ENCODE measurements around the gene FHDC1. TPM values are rescaled to one million over a fixed set of nuclear protein-coding genes. Genes with fewer than 3 reads are reported as not detected.

The FHDC1 gene
- total RNA-seq, 1 donor from 2014 or later: 1.5 TPM

- Mint-ChIP-seq H3K4me3 (ENCODE audit: unreplicated experiment) (no peak overlapping the region), H3K36me3 (ENCODE audit: low read depth, unreplicated experiment) (no peaks in the 10 kb centered on the region), H3K27ac (ENCODE audit: unreplicated experiment) (no peak overlapping the region), H3K27me3 (ENCODE audit: low read depth, unreplicated experiment) (peaks cover 8% of the 10 kb centered on the region), H3K4me1 (ENCODE audit: low read depth, unreplicated experiment) (peaks cover 10% of the 10 kb centered on the region), H3K9me3 (ENCODE audit: unreplicated experiment) (peaks cover 2% of the 10 kb centered on the region)
- no peak for TF ChIP-seq CTCF (IDR thresholded peaks at IDR 0.05; ENCODE audit: insufficient read depth, low read depth, low read length)
- no peak for TF ChIP-seq EZH2 (IDR thresholded peaks at IDR 0.05; ENCODE audit: insufficient read depth, low read length)
- H3K4me1 ChIP-seq (ENCODE audit: insufficient read depth, low read length): no peaks in the 10 kb centered on the region
- DNase-seq (ENCODE audit: low read depth): no peak
- no peak for FAIRE-seq
- no peak overlapping the region for H3K27ac ChIP-seq (ENCODE audit: low read depth, low read length)
- H3K9ac ChIP-seq (ENCODE audit: low read length): no peak overlapping the region
- H3K79me2 ChIP-seq (ENCODE audit: insufficient read depth, low read length): no peaks in the 10 kb centered on the region
- no peaks in the 10 kb centered on the region for H4K20me1 ChIP-seq (ENCODE audit: insufficient read depth, low read length)
- H3K9me3 ChIP-seq (ENCODE audit: insufficient read depth, low read depth, low read length): no peaks in the 10 kb centered on the region
- H3K27me3 ChIP-seq (ENCODE audit: insufficient read depth, low read length): no peaks in the 10 kb centered on the region
- H3K4me2 ChIP-seq (ENCODE audit: low read length): no peak overlapping the region
- no peak overlapping the region for H3K4me3 ChIP-seq (ENCODE audit: insufficient read depth, low read depth, low read length)
- H3K36me3 ChIP-seq (ENCODE audit: insufficient read depth, low read length): no peaks in the 10 kb centered on the region
- H2AFZ ChIP-seq (ENCODE audit: low read depth, low read length): no peak overlapping the region
These were observed 56.3 kb downstream of the FHDC1 start for GRCh38 chr4:152992466-152992865.

- no peak overlapping the region for H3K27ac Mint-ChIP-seq (ENCODE audit: unreplicated experiment)
- no peak overlapping the region for H3K27ac ChIP-seq (ENCODE audit: low read depth, low read length)
- FAIRE-seq: no peak
These were observed 57.9 kb downstream of the FHDC1 start for GRCh38 chr4:152994038-152994437.

More at GRCh38 chr4:152994038-152994437, 57.9 kb downstream of the FHDC1 start:
- peaks cover 2% of the 10 kb centered on the region for H3K9me3 Mint-ChIP-seq (ENCODE audit: unreplicated experiment)
- H3K4me3 Mint-ChIP-seq (ENCODE audit: unreplicated experiment): no peak overlapping the region
- Histone ChIP-seq H3K4me2 (ENCODE audit: low read length) (no peak overlapping the region), H3K36me3 (ENCODE audit: insufficient read depth, low read length) (no peaks in the 10 kb centered on the region), H3K27me3 (ENCODE audit: insufficient read depth, low read length) (no peaks in the 10 kb centered on the region), H3K4me3 (ENCODE audit: insufficient read depth, low read depth, low read length) (no peak overlapping the region), H3K9me3 (ENCODE audit: insufficient read depth, low read depth, low read length) (no peaks in the 10 kb centered on the region), H3K4me1 (ENCODE audit: insufficient read depth, low read length) (no peaks in the 10 kb centered on the region), H2AFZ (ENCODE audit: low read depth, low read length) (no peak overlapping the region), H4K20me1 (ENCODE audit: insufficient read depth, low read length) (no peaks in the 10 kb centered on the region), H3K9ac (ENCODE audit: low read length) (no peak overlapping the region), H3K79me2 (ENCODE audit: insufficient read depth, low read length) (no peaks in the 10 kb centered on the region)
- peaks cover 12% of the 10 kb centered on the region for H3K27me3 Mint-ChIP-seq (ENCODE audit: low read depth, unreplicated experiment)
- peaks cover 10% of the 10 kb centered on the region for H3K4me1 Mint-ChIP-seq (ENCODE audit: low read depth, unreplicated experiment)
- H3K36me3 Mint-ChIP-seq (ENCODE audit: low read depth, unreplicated experiment): no peaks in the 10 kb centered on the region
- TF ChIP-seq CTCF (IDR thresholded peaks at IDR 0.05; ENCODE audit: insufficient read depth, low read depth, low read length) (no peak), EZH2 (IDR thresholded peaks at IDR 0.05; ENCODE audit: insufficient read depth, low read length) (no peak)
- DNase-seq (ENCODE audit: low read depth): no peak

Data from astrocyte (in vitro differentiated cells and primary cell).